NT2/D1 (cell line): ENCODE measurements around the gene IL19.

ENCODE experiments used
- SUZ12 ChIP-seq: IDR thresholded peaks from 2 replicates; pipeline ENCODE4 v1.6.1; 2011; ENCODE audit not compliant: insufficient read length, insufficient read depth; ENCODE audit errors: extremely low read depth
- YY1 ChIP-seq: IDR thresholded peaks from 2 replicates; pipeline ENCODE4 v1.6.1; 2011; ENCODE audit not compliant: insufficient read length, insufficient read depth

DNA sequence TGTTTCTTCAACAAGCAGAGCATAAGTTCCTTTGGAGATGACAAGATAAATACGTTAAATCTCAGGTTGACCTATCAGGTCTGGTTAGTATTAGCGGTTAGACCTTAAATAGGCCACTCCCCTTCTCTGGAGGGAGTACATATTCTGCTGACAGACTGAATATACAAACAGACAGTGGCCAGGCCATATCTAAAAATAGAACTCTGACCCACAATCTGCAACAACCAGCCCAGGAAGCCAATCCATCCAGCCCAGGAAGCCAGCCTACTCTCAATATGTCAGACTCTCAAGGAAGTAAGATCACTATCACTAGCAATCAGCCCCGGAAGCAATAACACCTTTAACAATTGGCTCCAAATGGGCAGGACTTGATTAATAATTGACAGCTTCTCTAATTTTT is 101.6 kb downstream of the IL19 start:
- TF ChIP-seq SUZ12 (no peak), YY1 (no peak)
